Measurements from ENCODE around the gene LYL1.

The LYL1 gene

DNA sequence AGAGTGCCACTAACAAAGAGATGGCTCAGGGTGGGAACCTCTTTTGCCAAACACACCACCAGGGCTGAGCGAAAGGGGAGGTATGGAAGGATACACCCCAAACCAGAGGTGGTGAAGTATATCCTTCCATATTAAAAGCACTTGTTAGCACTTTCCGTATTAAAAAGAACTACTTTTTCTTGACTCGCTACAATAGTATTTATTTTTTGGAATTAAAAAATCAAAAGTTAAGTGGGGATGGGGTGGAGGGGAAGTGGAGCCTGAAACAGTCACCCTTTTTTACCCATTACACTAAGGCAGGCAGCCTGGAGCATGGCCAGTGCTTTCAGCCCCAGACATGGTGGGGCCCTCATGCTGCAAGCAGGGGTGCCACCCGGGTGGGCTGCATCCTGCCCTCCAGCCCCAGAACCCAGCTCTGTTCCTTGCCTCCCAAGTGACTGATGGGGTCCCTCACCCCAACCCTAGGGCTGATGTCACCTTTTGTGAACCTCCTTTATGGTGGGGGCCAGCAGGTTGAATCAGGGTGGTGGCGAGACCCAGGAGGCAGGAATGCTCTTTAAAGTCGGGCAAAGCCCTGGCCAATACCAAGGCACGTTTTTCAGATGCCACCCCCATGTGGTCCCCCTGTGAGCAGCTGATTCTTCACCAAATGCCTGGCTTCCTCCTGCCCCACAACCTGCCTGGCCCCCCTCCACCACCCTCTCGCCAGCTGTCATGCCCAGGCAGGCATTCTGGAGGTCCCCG is 31.0 kb downstream of the LYL1 start:
- DNase-seq, result no peak

GRCh38 chr19:13070425-13071140 is 32.1 kb downstream of the LYL1 start:
- no peak for DNase-seq

GRCh38 chr19:13069415-13070359 is 33.0 kb downstream of the LYL1 start:
- no peak for DNase-seq

- no peak for DNase-seq
Measured at GRCh38 chr19:13068085-13068846, 34.4 kb downstream of the LYL1 start.

DNA sequence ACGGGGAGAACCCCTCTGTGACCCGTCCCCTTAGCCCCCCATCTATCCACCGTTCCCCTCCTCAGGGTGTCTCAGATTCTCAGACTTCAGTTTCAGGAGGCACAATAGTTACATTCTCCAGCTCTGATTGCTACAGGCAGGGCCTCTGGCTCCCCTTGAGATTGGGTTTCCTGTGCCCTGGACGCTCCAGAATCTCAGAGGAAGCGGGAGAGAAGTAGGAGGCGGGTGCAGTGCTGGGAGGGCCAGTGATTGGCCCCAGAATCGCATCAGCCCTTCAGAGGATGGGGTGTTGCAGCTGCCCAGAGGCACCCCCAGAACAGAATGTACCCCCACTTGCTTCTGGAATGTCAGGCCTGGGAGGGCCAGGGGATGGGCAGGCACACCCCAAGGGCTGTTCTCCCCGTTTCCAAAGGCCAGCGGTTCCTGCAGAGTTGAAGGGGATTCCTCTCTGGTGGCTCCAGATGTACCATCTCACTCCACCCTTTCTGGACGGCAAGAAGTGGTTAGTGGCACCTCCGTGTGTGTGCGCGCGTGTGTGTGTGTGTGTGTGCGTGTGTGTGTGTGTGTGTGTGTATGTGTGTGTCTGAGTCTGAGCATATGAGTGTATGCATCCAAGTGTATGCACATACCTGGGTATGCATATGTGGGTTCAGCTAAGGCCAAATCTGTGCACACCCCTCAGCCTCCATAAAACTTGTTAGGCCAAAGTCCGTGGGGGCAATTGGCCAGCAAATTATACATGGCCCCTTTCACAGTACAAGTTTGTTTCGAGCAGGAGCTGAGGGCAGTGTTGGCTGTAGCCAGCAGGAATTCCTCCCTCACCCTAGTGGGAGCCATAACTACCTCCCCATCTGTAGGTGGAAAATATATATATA is 35.5 kb downstream of the LYL1 start:
- DNase-seq, result no peak

DNA sequence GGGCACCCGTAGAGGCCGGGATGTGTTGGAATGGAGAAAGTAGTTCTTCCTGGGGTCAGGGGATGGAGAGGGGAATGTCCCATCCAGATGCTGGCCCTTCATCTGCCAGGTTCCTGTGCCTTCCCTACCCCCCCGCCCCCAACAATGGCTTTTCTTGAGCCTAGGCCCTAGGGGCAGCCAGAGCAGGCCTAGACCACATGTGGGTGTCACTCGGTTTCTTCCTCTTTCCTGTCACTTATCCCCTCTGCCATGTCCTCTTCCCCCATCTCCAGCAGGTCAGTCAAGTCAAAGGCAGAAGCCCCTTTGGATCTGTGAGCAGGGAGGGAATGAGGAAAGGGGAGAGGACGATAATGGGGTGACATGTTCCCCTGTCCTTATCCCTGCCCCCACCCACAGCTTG is 36.4 kb downstream of the LYL1 start:
- no peak for DNase-seq

DNA sequence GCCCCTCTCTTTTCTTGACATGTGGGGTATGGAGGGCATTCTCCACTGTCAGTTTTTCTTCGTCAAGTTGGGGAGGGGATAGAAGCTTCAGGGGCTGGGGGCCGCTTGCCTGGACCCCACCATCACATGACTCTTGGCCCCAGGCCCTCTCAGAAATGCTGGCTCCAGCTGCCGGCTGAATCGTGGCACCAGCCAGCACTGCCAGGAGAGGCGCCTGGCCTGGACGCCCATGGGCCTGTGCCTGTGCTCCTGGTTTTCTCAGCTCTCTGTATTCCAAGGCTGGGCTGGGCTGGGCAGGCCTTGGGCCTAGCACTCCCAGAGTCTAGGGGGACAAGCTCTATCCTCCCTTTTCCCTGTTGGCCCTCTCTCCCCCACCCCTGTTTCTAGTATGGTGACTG is 38.6 kb downstream of the LYL1 start:
- DNase-seq, result no peak

GRCh38 chr19:13063461-13064091 is 39.1 kb downstream of the LYL1 start:
- no peak for DNase-seq

GRCh38 chr19:13062317-13062716 is 40.3 kb downstream of the LYL1 start:
- no peak for DNase-seq

DNA sequence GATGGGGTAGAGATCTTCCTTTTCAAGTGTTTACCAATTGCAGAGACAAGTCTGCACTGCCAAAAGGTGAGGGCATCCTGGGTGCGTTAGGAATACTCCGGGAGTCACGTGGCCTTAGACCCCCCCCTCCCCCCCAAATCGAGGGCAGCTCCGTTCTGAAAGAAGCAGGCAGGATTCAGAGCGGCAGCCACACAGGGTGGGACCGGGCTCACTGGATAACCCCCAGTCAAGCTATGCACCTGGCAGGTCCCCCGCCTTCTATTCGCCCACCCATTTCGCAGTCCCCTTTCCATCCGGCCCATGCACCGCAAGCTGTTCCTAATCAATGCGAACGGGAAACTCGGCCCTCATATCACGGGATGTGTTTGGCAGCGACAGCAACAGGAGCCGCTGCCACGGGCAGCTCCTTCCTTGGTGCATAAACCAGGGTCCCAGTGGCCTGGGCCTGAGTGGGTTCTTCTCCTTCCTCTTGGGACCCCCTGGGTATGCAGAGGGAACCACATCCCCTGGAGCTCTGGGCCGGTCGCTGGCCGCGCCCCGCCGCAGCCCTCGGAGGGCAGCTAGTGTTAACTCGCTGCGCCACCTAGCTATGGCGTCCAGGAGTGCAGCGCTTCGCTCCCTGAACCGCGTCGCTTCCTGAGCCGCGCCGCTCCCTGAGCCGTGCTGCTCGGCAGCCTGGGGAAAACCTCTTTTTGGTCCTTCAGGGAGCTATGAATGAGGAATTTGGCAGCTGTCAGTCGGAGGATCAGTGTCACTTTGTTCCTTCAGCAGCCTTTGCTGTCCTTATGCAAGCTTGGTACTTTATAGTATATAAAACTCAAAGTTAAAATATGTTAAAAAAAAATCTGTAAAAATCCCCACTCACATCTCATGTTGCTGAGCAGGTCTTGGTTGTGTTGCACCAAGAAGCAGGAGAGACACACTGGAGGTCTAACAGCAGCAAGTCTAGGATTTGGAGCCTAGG is 41.4 kb downstream of the LYL1 start:
- DNase-seq, result peak; percentile 71 to 73

GRCh38 chr19:13060233-13060963 is 42.3 kb downstream of the LYL1 start:
- no peak for DNase-seq

DNA sequence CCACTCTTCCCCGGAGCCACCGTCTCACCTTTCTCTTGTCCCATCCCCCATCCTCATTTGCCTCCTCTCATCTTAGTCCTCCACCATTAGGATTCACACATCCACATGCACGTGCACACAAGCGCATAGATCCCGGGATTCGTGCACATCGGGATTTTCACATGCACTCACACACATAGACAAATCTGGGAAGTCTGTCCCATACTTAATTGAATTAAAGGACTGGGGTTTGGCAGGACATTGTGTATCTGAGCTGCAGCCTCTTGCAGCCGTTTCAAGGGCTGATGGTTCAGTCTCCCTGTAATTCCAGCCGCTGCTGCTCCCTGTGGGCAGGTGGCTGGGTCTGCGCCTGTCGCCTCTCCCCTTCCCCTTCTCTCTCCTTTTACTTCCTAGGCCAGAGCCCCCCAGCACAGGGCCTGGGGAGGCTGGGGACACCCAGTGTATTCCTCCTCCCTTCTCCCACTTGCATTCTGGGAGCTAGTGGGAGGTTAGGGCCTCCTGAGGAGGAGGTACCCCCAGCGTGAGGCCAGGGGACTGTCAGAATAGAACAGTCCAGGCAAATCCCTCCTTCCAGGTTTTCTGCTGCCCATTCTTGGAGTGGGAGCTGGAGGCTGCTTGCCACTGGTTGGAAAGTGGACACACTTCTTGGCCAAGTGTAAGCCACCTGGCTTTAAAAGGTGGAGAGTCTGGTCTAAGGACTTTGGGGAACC is 43.6 kb downstream of the LYL1 start:
- no peak for DNase-seq

GRCh38 chr19:13057744-13058143 is 44.9 kb downstream of the LYL1 start:
- no peak for DNase-seq

- no peak for DNase-seq
Measured at GRCh38 chr19:13057147-13057572, 45.5 kb downstream of the LYL1 start.

DNA sequence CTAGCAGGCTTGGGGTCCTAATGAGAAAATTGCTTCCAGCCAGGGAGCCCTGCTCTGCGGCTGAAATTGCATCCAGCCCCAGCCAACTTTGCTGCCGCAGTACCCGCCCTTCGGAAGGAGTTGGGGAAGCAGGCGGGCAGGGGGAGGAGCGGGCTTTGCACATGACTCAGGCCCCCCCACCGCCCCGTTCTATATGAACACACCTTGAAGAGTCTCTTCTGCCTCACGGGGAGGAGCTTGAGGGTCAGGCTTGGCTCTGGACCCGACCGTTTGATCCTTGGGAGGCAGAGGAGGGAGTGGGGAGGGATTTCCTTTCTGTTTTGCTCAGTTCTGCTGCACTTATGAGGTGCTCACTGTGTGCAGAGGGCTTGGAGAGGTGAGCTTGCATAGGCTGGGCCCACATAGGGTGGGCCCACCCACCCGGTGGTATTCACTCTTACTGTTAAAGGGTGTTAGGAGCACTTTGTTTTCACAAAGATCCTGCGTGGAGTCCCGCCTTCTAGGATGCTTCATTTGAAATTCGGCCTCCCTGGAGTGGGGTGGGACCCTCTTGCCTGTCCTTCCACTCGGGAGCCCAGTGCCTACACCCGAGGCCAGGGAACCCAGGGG is 46.5 kb downstream of the LYL1 start:
- no peak for DNase-seq

GRCh38 chr19:13055213-13056051 is 47.2 kb downstream of the LYL1 start:
- no peak for DNase-seq

DNA sequence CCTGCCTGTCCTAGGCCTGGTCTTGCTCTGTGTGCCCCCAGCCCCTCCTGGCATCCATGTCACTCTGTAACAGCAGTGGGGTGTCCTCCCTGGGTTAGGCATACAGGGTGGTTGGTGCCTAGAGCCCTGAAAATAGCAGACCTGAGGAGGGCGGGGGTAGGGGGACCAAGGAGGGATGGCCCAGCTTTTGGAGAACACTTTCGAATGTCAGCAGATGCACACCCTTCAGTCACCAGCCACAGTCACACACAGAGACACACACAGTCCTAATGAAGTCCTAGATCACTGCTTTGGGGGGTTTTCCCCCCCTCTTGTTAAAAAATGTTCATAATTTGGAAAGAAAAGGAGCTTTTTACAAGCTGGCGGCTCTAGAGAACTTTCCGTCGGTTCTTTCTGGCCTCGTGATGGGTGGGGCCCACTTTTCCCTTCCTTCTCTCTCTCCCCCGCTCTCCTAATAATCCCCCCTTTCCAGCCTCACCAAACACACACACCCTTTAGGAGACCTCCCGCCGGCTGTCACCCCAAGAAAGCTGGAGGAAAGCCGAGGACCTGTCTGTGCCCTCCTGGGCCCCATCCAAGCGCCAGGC is 47.9 kb downstream of the LYL1 start:
- DNase-seq, result no peak

Data from CD4-positive, alpha-beta T cell treated with Interleukin-4 for 1 hour (primary cell).